ENCODE data around the gene CDK18. TPM values are rescaled to one million over a fixed set of nuclear protein-coding genes. Genes with fewer than 3 reads are reported as not detected.

Gene CDK18
- total and polyA plus RNA-seq, 2 of the 8 experiments (the other 6 are each of a cell fraction or from before 2014, with no cell fraction given) = 31.2 to 44.0 TPM

- Histone ChIP-seq H3K56ac (replicated peaks; ENCODE audit: insufficient read length, low read depth, low read length) (no peak overlapping the region), H3K23me2 (ENCODE audit: low read depth, low read length) (peaks cover 4% of the 10 kb centered on the region; the same call in 1 of the 2 replicates), H3K4me2 (ENCODE audit: insufficient read depth in 1 of 2, low read depth in 2 of 2, low read length in 2 of 2) (no peak overlapping the region), H3K4me1 (replicated peaks in 1 of 4; ENCODE audit: control insufficient read depth in 3 of 4, insufficient read depth in 4 of 4, low read length in 3 of 4) (peaks cover 1 to 15% (median 6%) of the 10 kb centered on the region in 4 experiments), H3K27me3 (replicated peaks in 1 of 4; ENCODE audit: control insufficient read depth in 3 of 4, extremely low read depth in 1 of 4, insufficient read depth in 3 of 4, low read length in 3 of 4) (peaks cover 20 to 41% (median 38%) of the 10 kb centered on the region in 4 experiments), H3K36me3 (ENCODE audit: control insufficient read depth in 2 of 4, insufficient read depth in 4 of 4, low read length in 3 of 4) (no peaks in the 10 kb centered on the region), H2BK15ac (ENCODE audit: low read length) (peak overlapping the region; percentile 97; the same call in 1 of the 2 replicates), H3K79me2 (ENCODE audit: control insufficient read depth in 1 of 2, insufficient read depth in 2 of 2, low read length in 2 of 2) (no peaks in the 10 kb centered on the region), H2BK12ac (ENCODE audit: low read depth, low read length) (no peak overlapping the region), H2AK5ac (ENCODE audit: low read depth, low read length) (no peak overlapping the region), H4K8ac (ENCODE audit: extremely low read depth, insufficient read depth, low read length) (no peak overlapping the region), H4K20me1 (replicated peaks in 1 of 2; ENCODE audit: control insufficient read depth in 1 of 2, insufficient read depth in 2 of 2, low read length in 2 of 2) (no peaks in the 10 kb centered on the region), H3K18ac (ENCODE audit: extremely low read depth, low read length) (no peak overlapping the region), H3K4me3 (ENCODE audit: extremely low read depth in 1 of 4, insufficient read depth in 2 of 4, low read depth in 3 of 4, low read length in 4 of 4) (no peak overlapping the region), H2BK120ac (replicated peaks; ENCODE audit: low read depth, low read length) (no peak overlapping the region), H4K5ac (ENCODE audit: insufficient read length, low read depth, low read length) (no peak overlapping the region), H2AFZ (ENCODE audit: low read length) (no peak overlapping the region), H3K27ac (ENCODE audit: low read depth, low read length) (no peak overlapping the region), H4K91ac (replicated peaks; ENCODE audit: insufficient read length, low read length) (no peak overlapping the region), H3K9ac (replicated peaks in 1 of 4; ENCODE audit: extremely low read depth in 1 of 4, low read depth in 3 of 4, low read length in 3 of 4) (no peak overlapping the region), H3K9me3 (ENCODE audit: insufficient read depth in 2 of 2, low read depth in 1 of 2, low read length in 1 of 2) (no peaks in the 10 kb centered on the region), H3K4ac (replicated peaks; ENCODE audit: insufficient read length, low read depth, low read length) (no peak overlapping the region), H2BK5ac (ENCODE audit: low read depth, low read length) (no peak overlapping the region), H2BK20ac (ENCODE audit: low read length) (no peak overlapping the region), H3K23ac (ENCODE audit: insufficient read length) (no peak overlapping the region), H3K14ac (ENCODE audit: insufficient read length) (no peak overlapping the region), H3K79me1 (ENCODE audit: low read depth, low read length) (no peaks in the 10 kb centered on the region)
- DNase-seq (ENCODE audit: low read depth in 1 of 2, low spot score in 2 of 2) (peak in 1 of 2 experiments; percentile 39), FAIRE-seq (no peak)
- WGBS, 2 experiments (ENCODE audit: extremely low coverage in 1 of 2, insufficient coverage in 1 of 2, insufficient read length in 1 of 2, insufficient replicate concordance in 2 of 2, low coverage in 1 of 2, low lambda C conversion rate in 2 of 2, missing lambda C conversion rate in 1 of 2) = 75% methylated on average over 4 of the region's 4 CpGs; no CpG with 5 or more reads in 1 of the 2 experiments
- CTCF ChIA-PET (ENCODE audit: partially characterized antibody) = interaction anchor here (0.6 to 4.8 kb wide), 14 partner anchors 17 to 218 kb away, joined by 3 to 27 read pairs (median 4); no protein-coding TSS in a partner anchor
- TF ChIP-seq CBX5 (IDR thresholded peaks at IDR 0.05; ENCODE audit: low read depth, low read length) (no peak), EP300 (IDR thresholded peaks at IDR 0.05; ENCODE audit: borderline replicate concordance in 1 of 2, low read depth in 2 of 2, low read length in 2 of 2) (no peak), POLR2AphosphoS5 (IDR thresholded peaks at IDR 0.05; ENCODE audit: low read depth, low read length) (no peak), E2F6 (IDR thresholded peaks at IDR 0.05) (no peak), RBBP5 (IDR thresholded peaks at IDR 0.05; ENCODE audit: borderline replicate concordance, low read depth, low read length) (no peak), TEAD4 (IDR thresholded peaks at IDR 0.05; ENCODE audit: low read depth, low read length) (no peak), GABPA (IDR thresholded peaks at IDR 0.05; ENCODE audit: borderline replicate concordance, insufficient read depth, low read length) (no peak), NRF1 (IDR thresholded peaks at IDR 0.05; ENCODE audit: low read depth, low read length) (no peak), RNF2 (IDR thresholded peaks at IDR 0.05; ENCODE audit: borderline replicate concordance, low read depth, low read length, missing control alignments, poor library complexity, severe bottlenecking) (no peak), POU5F1 (IDR thresholded peaks at IDR 0.05; ENCODE audit: low read depth, low read length) (no peak), RAD21 (IDR thresholded peaks at IDR 0.05 in 1 of 2, conservative IDR thresholded peaks at IDR 0.05 in 1 of 2; ENCODE audit: low read depth in 2 of 2, low read length in 2 of 2) (no peak)
- POLR2A ChIA-PET (ENCODE audit: partially characterized antibody) = no interaction called here
These were observed 67.3 kb downstream of the CDK18 start for GRCh38 chr1:205571747-205572146.
